BLaER1 (cell line): ENCODE results near the gene ESYT3.

Experiments used
- H3K27ac ChIP-seq: shearing (Covaris generic); formaldehyde crosslinking; 2 replicates; pipeline ENCODE4 v1.8.1; 2022
- H3K27me3 ChIP-seq: shearing (Covaris generic); formaldehyde crosslinking; 2 replicates; pipeline ENCODE4 v1.8.1; 2022
- H3K36me3 ChIP-seq: shearing (Covaris generic); formaldehyde crosslinking; 2 replicates; pipeline ENCODE4 v1.8.1; 2022
- H3K4me1 ChIP-seq: shearing (Covaris generic); formaldehyde crosslinking; 2 replicates; pipeline ENCODE4 v1.8.1; 2022
- H3K4me2 ChIP-seq: shearing (Covaris generic); formaldehyde crosslinking; 2 replicates; pipeline ENCODE4 v1.8.1; 2022
- H3K4me3 ChIP-seq: shearing (Covaris generic); formaldehyde crosslinking; 2 replicates; pipeline ENCODE4 v1.8.1; 2022
- H3K9ac ChIP-seq: shearing (Covaris generic); formaldehyde crosslinking; 2 replicates; pipeline ENCODE4 v1.8.1; 2022
- H3K9me3 ChIP-seq: shearing (Covaris generic); formaldehyde crosslinking; 2 replicates; pipeline ENCODE4 v1.8.1; 2022
- H4K20me1 ChIP-seq: shearing (Covaris generic); formaldehyde crosslinking; 2 replicates; pipeline ENCODE4 v1.8.1; 2022
- Cebpa-rat ChIP-seq: shearing (Covaris generic); IDR thresholded peaks from 2 replicates; pipeline ENCODE4 v1.8.1; 2022

The ESYT3 gene

GRCh38 chr3:138460536-138461205, 26.3 kb downstream of the ESYT3 start:
- TF ChIP-seq Cebpa-rat, result no peak
- no peak overlapping the region for H3K4me2 ChIP-seq

DNA sequence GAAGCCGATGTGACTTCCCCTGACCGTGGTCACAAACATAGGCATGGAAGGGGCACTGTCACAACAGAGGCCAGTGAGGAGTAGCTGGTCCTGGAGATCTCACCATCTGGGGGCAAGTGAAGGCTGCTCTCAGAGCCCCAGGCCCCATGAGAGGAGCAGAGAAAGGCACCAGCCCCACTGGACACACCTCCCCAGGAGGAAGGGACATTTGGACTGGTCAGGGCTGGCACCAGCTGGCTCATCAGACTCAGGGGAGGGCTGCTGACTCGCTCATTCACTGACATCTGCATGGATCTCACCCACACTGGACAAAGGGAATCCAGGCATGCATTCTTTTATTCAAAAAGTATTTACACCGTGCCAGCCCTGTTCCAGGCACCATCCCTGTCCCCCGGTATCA, 26.8 kb downstream of the ESYT3 start:
- H3K4me1 ChIP-seq, result peaks cover 10% of the 10 kb centered on the region; the same call in 1 of the 2 replicates
- TF ChIP-seq Cebpa-rat, result no peak
- H3K9ac ChIP-seq, result no peak overlapping the region

More at GRCh38 chr3:138460536-138461205, 26.3 kb downstream of the ESYT3 start:
- Histone ChIP-seq H3K4me1 (peaks cover 10% of the 10 kb centered on the region; the same call in 1 of the 2 replicates), H3K9me3 (no peaks in the 10 kb centered on the region), H3K27me3 (no peaks in the 10 kb centered on the region), H3K4me3 (no peak overlapping the region), H3K9ac (no peak overlapping the region), H3K36me3 (no peaks in the 10 kb centered on the region), H3K27ac (no peak overlapping the region), H4K20me1 (no peaks in the 10 kb centered on the region)

DNA sequence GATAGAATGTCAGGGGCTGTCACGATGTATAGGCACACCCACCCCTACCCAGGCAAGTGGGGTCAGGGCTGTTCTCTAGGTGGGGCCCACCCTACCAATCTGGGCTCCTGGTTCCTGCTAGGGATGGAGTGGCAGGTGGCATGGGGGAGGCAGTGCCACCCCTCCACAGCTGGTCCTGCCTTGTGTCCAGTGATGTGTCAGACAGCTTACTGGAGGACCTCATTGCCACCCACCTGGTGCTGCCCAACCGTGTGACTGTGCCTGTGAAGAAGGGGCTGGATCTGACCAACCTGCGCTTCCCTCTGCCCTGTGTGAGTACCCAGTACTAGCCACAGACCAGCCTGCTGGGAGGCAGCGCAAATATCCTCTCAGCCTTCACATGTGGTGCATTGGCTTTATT, 27.5 kb downstream of the ESYT3 start:
- no peaks in the 10 kb centered on the region for H3K36me3 ChIP-seq
- no peaks in the 10 kb centered on the region for H3K9me3 ChIP-seq
- no peak for TF ChIP-seq Cebpa-rat

More for the DNA sequence above, 26.8 kb downstream of the ESYT3 start:
- H3K9me3 ChIP-seq, result no peaks in the 10 kb centered on the region
- no peaks in the 10 kb centered on the region for H3K27me3 ChIP-seq
- H4K20me1 ChIP-seq, result no peaks in the 10 kb centered on the region
- H3K27ac ChIP-seq, result no peak overlapping the region
- H3K4me3 ChIP-seq, result no peak overlapping the region
- H3K4me2 ChIP-seq, result no peak overlapping the region
- H3K36me3 ChIP-seq, result no peaks in the 10 kb centered on the region

GRCh38 chr3:138463724-138464490, 29.5 kb downstream of the ESYT3 start:
- no peak for TF ChIP-seq Cebpa-rat
- Histone ChIP-seq H3K36me3 (no peaks in the 10 kb centered on the region), H3K27me3 (no peaks in the 10 kb centered on the region), H3K4me1 (peaks cover 10% of the 10 kb centered on the region; the same call in 1 of the 2 replicates), H3K4me2 (no peak overlapping the region), H4K20me1 (no peaks in the 10 kb centered on the region), H3K27ac (no peak overlapping the region), H3K4me3 (no peak overlapping the region), H3K9me3 (no peaks in the 10 kb centered on the region), H3K9ac (no peak overlapping the region)

More for the DNA sequence above, 27.5 kb downstream of the ESYT3 start:
- Histone ChIP-seq H3K4me2 (no peak overlapping the region), H3K4me1 (peaks cover 10% of the 10 kb centered on the region; the same call in 1 of the 2 replicates), H3K27me3 (no peaks in the 10 kb centered on the region), H4K20me1 (no peaks in the 10 kb centered on the region), H3K4me3 (no peak overlapping the region), H3K9ac (no peak overlapping the region), H3K27ac (no peak overlapping the region)

DNA sequence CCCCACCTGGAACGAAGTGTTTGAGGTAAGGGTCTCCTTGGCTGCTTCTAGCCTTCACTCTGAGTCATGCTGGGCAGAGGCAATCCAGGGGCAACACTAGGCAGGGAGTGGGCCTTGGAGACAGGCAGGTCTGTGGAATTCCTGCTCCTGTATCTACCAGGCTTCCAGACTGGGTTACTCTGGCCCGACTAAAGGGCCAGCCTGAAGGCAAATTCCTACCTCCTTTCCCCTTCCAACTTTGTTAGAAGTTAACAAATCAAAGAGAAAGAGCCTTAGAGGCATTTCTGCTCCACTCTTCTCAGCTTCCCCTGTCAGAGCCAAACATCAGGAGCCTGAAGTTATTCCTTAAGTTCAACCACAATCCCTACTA, 30.1 kb downstream of the ESYT3 start:
- Histone ChIP-seq H3K4me2 (no peak overlapping the region), H3K36me3 (no peaks in the 10 kb centered on the region), H3K27ac (no peak overlapping the region), H3K27me3 (no peaks in the 10 kb centered on the region), H3K9ac (no peak overlapping the region), H3K9me3 (no peaks in the 10 kb centered on the region), H3K4me1 (peaks cover 5% of the 10 kb centered on the region; the same call in 1 of the 2 replicates), H4K20me1 (no peaks in the 10 kb centered on the region), H3K4me3 (no peak overlapping the region)
- TF ChIP-seq Cebpa-rat, result no peak

DNA sequence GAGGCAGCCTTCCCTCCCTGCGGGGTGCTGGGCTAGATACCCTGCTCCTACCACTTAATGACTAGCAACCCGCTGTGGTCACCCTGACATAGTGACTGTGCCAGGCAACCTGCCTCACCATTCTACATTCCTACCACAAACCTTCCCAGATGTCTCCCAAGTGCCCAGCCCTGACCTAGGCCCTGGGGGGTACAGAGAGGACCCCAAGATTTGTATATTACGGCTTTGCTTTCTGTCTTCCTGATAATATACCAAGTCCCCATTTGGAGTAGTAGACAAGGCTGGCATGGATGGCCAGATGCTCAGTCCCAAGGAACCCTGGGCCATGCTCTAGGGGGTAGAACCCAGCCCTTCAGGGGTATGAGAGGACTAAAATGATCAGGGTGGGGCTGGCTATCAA, 31.0 kb downstream of the ESYT3 start:
- peaks cover 5% of the 10 kb centered on the region; the same call in 1 of the 2 replicates for H3K4me1 ChIP-seq
- H3K27me3 ChIP-seq, result no peaks in the 10 kb centered on the region
- no peak overlapping the region for H3K4me3 ChIP-seq
- H3K9me3 ChIP-seq, result no peaks in the 10 kb centered on the region
- H3K9ac ChIP-seq, result no peak overlapping the region
- TF ChIP-seq Cebpa-rat, result no peak
- H3K36me3 ChIP-seq, result no peaks in the 10 kb centered on the region
- no peaks in the 10 kb centered on the region for H4K20me1 ChIP-seq
- no peak overlapping the region for H3K4me2 ChIP-seq
- no peak overlapping the region for H3K27ac ChIP-seq

- no peaks in the 10 kb centered on the region for H3K27me3 ChIP-seq
- H3K27ac ChIP-seq, result no peak overlapping the region
- no peak overlapping the region for H3K9ac ChIP-seq
- peaks cover 5% of the 10 kb centered on the region; the same call in 1 of the 2 replicates for H3K4me1 ChIP-seq
- no peak for TF ChIP-seq Cebpa-rat
- H4K20me1 ChIP-seq, result no peaks in the 10 kb centered on the region
- H3K36me3 ChIP-seq, result no peaks in the 10 kb centered on the region
- H3K9me3 ChIP-seq, result no peaks in the 10 kb centered on the region
- H3K4me2 ChIP-seq, result no peak overlapping the region
- H3K4me3 ChIP-seq, result no peak overlapping the region
Observed at GRCh38 chr3:138465925-138466324, 31.5 kb downstream of the ESYT3 start.

GRCh38 chr3:138467931-138468330, 33.5 kb downstream of the ESYT3 start:
- no peaks in the 10 kb centered on the region for H3K36me3 ChIP-seq

DNA sequence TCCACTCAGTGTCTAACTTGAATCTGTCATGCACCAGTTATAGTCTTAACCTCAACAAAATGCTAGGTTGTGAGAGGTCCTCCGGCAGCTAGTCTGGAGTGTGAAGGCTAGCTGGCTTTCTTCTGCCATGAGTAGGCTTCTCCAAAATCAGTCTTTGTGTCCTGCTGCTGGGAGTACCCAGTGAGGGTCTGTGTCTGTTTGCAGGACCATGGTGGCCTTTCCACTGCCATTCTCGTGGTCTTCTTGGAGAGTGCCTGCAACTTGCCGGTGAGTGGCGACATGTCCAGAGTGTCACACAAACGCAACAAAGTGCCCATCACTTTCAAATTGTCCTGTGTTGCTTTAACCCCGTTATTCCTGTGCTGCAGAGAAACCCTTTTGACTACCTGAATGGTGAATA, 34.0 kb downstream of the ESYT3 start:
- Histone ChIP-seq H3K27ac (no peak overlapping the region), H3K27me3 (no peaks in the 10 kb centered on the region), H3K4me2 (no peak overlapping the region), H3K36me3 (no peaks in the 10 kb centered on the region), H3K4me1 (peaks cover 5% of the 10 kb centered on the region; the same call in 1 of the 2 replicates), H3K9ac (no peak overlapping the region), H3K4me3 (no peak overlapping the region), H3K9me3 (no peaks in the 10 kb centered on the region), H4K20me1 (no peaks in the 10 kb centered on the region)
- TF ChIP-seq Cebpa-rat, result no peak

More at GRCh38 chr3:138467931-138468330, 33.5 kb downstream of the ESYT3 start:
- H3K9ac ChIP-seq, result no peak overlapping the region
- H4K20me1 ChIP-seq, result no peaks in the 10 kb centered on the region
- H3K9me3 ChIP-seq, result no peaks in the 10 kb centered on the region
- TF ChIP-seq Cebpa-rat, result no peak
- H3K4me2 ChIP-seq, result no peak overlapping the region
- H3K27me3 ChIP-seq, result no peaks in the 10 kb centered on the region
- peaks cover 5% of the 10 kb centered on the region; the same call in 1 of the 2 replicates for H3K4me1 ChIP-seq
- no peak overlapping the region for H3K27ac ChIP-seq
- H3K4me3 ChIP-seq, result no peak overlapping the region

DNA sequence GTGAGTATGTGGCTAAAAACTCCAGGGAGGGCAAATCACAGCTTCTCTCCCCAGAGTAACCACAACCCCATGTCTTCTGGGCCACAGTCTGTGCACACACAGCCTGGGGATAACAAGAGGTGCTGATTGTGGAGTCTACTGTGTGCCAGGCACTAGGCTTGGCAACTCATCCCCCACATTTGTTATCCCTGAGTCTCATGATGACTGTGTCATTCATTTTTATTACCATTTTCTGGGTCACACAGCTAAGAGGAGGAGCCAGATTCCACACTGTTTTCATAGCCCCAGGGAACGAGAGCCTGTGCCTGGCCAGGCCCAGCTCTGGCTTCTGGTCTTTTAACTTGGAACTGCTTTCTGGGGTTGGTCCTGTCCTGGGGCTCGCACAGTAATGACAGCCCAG, 34.5 kb downstream of the ESYT3 start:
- TF ChIP-seq Cebpa-rat, result no peak
- H3K36me3 ChIP-seq, result no peaks in the 10 kb centered on the region
- no peak overlapping the region for H3K9ac ChIP-seq
- peaks cover 4% of the 10 kb centered on the region; the same call in 1 of the 2 replicates for H3K4me1 ChIP-seq
- H3K4me2 ChIP-seq, result no peak overlapping the region
- no peaks in the 10 kb centered on the region for H3K27me3 ChIP-seq
- no peak overlapping the region for H3K4me3 ChIP-seq
- H4K20me1 ChIP-seq, result no peaks in the 10 kb centered on the region
- H3K9me3 ChIP-seq, result no peaks in the 10 kb centered on the region
- no peak overlapping the region for H3K27ac ChIP-seq
